Measurements from ENCODE around the gene MBD3L2.
"Not testable (repeated sequence)": the region's sequence is repeated elsewhere in the genome, so short reads cannot be mapped to it uniquely, and the experiment has no call there.

The MBD3L2 gene

GRCh38 chr19:7049021-7049420, at the start of gene MBD3L2:
Gene MBD3L2, plus strand, starts transcription at chr19:7049321. Its CDS starts 53 bp downstream, at chr19:7049374.
- not testable (repeated sequence) for DNase-seq

DNA sequence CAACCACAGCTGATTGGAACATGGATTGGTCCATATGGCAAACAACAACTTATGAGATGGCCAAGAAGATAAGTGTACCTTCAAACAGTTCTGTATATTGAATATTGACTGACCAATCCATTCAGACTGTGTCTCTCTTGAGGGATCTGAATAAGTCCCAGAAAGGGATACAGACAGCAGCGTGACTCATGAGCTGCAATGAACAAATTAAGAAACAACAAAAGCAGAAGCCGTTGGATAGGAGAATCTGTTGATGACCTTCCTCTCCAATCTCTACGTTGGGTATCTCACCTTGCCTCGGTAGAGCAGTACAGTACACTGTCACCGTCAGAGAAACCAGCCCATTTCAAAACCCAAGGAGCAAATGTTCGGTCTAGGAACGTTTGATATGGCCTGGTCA, 49.2 kb upstream of the MBD3L2 start:
- no peak for DNase-seq

- no peak for DNase-seq
Observed at GRCh38 chr19:7000333-7000732, 48.8 kb upstream of the MBD3L2 start.

GRCh38 chr19:7000816-7001215, 48.3 kb upstream of the MBD3L2 start:
- DNase-seq = no peak

- DNase-seq = no peak
Observed at GRCh38 chr19:7004313-7004931, 44.7 kb upstream of the MBD3L2 start.

GRCh38 chr19:7006135-7006704, 42.9 kb upstream of the MBD3L2 start:
- no peak for DNase-seq

DNA sequence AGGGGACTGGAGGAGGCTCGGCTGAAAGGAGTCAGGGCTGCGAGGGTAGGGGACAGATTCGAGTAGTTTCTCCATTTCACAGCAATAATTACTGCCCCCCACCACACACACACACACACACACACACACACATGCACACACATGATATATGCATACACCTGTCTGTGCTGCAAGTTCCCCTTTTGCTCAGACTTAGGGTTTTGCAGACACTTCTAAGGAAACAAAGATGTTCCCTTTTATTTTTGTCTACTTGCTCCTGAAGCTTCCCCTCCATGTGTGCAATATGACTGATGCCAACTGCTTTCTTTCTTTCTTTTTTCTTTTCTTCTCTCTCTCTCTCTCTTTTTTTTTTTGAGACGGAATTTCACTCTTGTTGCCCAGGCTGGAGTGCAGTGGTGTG, 41.3 kb upstream of the MBD3L2 start:
- DNase-seq = no peak

- DNase-seq = no peak
Observed at GRCh38 chr19:7010722-7011593, 38.2 kb upstream of the MBD3L2 start.

GRCh38 chr19:7013678-7014077, 35.4 kb upstream of the MBD3L2 start:
- no peak for DNase-seq

- no peak for DNase-seq
Observed at GRCh38 chr19:7018828-7019227, 30.3 kb upstream of the MBD3L2 start.

DNA sequence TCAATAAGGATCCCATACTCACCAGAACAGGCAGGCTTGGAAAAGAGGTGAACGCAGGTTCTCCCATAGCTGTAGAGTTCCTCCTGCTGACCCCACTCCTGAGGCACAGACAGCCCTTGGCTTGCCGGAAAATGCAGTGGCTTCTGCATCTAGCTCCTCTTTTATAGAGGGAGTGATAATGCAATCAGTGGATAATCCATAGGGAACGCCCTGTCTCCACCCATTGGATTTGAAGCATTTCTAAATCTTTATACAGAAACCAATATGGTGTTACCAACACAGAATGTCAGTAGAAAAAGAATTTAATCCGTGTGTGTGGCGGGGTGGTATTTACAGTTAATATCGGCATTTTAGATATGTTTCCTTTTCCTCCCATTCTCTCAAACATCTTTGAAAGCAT, 27.8 kb upstream of the MBD3L2 start, which contains the start of gene MBD3L2B:
TSS of gene MBD3L2B (minus strand) at position 101 of the 400 bp plus-strand sequence. CDS start at position 67, 34 bp downstream.
- DNase-seq = not testable (repeated sequence)

DNA sequence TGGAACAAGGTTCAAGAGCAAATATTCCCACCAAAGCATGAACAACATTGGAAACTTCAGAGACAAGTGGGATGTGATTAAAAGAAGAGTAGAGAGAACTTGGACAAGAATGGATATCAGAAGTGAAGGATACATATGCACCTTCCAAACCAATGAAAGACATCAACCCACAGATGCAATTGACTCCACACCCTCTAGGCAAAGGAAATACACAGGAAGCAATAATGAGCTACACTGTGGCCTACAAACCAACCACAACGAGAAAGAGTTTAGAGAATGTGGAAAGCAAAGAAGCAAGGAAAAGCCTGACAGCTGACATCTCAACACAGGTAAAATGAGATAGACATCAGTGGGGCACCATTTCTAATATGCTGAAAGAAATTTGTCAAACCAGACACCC, 20.3 kb upstream of the MBD3L2 start:
- DNase-seq = not testable (repeated sequence)

- DNase-seq = not testable (repeated sequence)
Observed at GRCh38 chr19:7030278-7030677, 18.8 kb upstream of the MBD3L2 start, which contains the start of gene MBD3L5. Gene MBD3L5, plus strand, starts transcription at chr19:7030578. Its CDS starts 34 bp downstream, at chr19:7030612.

GRCh38 chr19:7040079-7040478, 9.0 kb upstream of the MBD3L2 start, which contains the start of gene MBD3L4:
Gene MBD3L4, minus strand, starts transcription at chr19:7040179. Its CDS starts 35 bp downstream, at chr19:7040144.
- not testable (repeated sequence) for DNase-seq

DNA sequence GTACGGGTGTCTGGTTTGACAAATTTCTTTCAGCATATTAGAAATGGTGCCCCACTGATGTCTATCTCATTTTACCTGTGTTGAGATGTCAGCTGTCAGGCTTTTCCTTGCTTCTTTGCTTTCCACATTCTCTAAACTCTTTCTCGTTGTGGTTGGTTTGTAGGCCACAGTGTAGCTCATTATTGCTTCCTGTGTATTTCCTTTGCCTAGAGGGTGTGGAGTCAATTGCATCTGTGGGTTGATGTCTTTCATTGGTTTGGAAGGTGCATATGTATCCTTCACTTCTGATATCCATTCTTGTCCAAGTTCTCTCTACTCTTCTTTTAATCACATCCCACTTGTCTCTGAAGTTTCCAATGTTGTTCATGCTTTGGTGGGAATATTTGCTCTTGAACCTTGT, 7.6 kb upstream of the MBD3L2 start:
- not testable (repeated sequence) for DNase-seq

GRCh38 chr19:7051421-7051820, 2.3 kb downstream of the MBD3L2 start:
- not testable (repeated sequence) for DNase-seq

DNA sequence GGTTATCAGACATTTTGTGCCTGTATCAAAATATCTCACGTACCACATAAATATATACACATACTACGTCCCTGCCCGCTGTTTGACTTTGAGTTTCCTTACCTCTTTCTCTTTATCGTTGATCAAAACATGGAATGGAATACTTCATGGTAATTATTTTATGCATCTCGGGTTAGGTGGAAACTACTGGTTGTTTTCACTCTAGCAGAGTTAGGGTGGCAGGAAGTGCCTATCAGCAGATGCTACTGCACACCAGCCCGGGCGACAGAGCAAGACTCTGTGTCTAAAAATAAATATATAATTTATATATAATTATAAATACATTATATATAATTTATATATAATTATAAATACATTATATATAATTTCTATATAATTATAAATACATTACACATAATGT, 3.8 kb downstream of the MBD3L2 start:
- DNase-seq = not testable (repeated sequence)

- not testable (repeated sequence) for DNase-seq
Observed at GRCh38 chr19:7054635-7055368, 5.7 kb downstream of the MBD3L2 start.

GRCh38 chr19:7055679-7056078, 6.6 kb downstream of the MBD3L2 start:
- DNase-seq = not testable (repeated sequence)

DNA sequence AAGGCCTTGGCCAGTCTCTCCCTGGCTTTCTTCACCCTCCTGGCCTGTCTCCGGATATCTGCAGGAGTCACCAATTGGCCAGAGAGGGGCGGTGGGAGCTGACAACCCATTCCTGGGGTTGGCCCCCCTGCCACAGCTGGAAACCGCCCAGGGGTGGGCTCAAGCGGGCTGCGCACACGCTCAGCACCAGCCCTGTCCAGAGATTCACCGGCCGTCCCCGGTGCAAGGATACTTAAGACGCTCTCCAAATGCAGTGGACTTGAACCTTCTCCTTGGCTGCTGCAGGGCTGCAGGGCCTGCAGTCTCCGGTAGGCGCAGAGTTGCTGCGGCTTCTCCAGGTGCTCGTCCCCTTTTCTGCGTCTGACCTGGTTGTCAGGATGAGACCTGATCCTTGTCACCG, 7.2 kb downstream of the MBD3L2 start:
- DNase-seq = not testable (repeated sequence)

- not testable (repeated sequence) for DNase-seq
Observed at GRCh38 chr19:7058576-7058975, 9.5 kb downstream of the MBD3L2 start, which contains the start of gene MBD3L3. Gene MBD3L3, minus strand, starts transcription at chr19:7058676. Its CDS starts 71 bp downstream, at chr19:7058605.

DNA sequence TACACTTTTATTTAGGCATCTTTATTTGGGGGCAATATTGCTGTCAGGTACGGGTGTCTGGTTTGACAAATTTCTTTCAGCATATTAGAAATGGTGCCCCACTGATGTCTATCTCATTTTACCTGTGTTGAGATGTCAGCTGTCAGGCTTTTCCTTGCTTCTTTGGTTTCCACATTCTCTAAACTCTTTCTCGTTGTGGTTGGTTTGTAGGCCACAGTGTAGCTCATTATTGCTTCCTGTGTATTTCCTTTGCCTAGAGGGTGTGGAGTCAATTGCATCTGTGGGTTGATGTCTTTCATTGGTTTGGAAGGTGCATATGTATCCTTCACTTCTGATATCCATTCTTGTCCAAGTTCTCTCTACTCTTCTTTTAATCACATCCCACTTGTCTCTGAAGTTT, 10.9 kb downstream of the MBD3L2 start:
- not testable (repeated sequence) for DNase-seq

- no peak for DNase-seq
Observed at GRCh38 chr19:7063339-7063738, 14.2 kb downstream of the MBD3L2 start.

Data from NCI-H1092 (cell line).